Sigmoid colon (tissue), 7 donors: ENCODE measurements around the gene HPGDS. TPM values are rescaled to one million over a fixed set of nuclear protein-coding genes. Genes with fewer than 3 reads are reported as not detected.
"Not testable (repeated sequence)": the region's sequence is repeated elsewhere in the genome, so short reads cannot be mapped to it uniquely, and the experiment has no call there.

Source experiments
- DNase-seq: peaks from one replicate; pipeline ENCODE4 v3.0.0-alpha.2; 2019
- H3K27ac ChIP-seq, 4 donors: fragments of 200-600 bp; sonication (generic); one replicate each; pipeline ENCODE4 v1.5.1; 2016 to 2019; ENCODE audit warnings: mild to moderate bottlenecking in 1 of 4
- H3K27me3 ChIP-seq, 3 donors: fragments of 200-600 bp; sonication (generic); one replicate each; pipeline ENCODE4 v1.5.1; 2019; ENCODE audit warnings: mild to moderate bottlenecking in 1 of 3
- H3K36me3 ChIP-seq, 4 donors: fragments of 200-600 bp; sonication (generic); one replicate each; pipeline ENCODE4 v1.5.1; 2016 to 2019
- H3K4me1 ChIP-seq, 4 donors: fragments of 200-600 bp; sonication (generic); one replicate each; pipeline ENCODE4 v1.5.1; 2017 to 2019
- H3K4me3 ChIP-seq, 4 donors: fragments of 200-600 bp; sonication (generic); one replicate each; pipeline ENCODE4 v1.5.1; 2017 to 2019; ENCODE audit warnings: mild to moderate bottlenecking in 2 of 4, moderate library complexity in 1 of 4
- H3K9me3 ChIP-seq, 4 donors: fragments of 200-600 bp in 3 of 4; sonication (generic) in 3 of 4; one replicate each; pipeline versions ENCODE4 v1.5.1 to v1.6.1; 2013 to 2019
- CTCF ChIP-seq, 4 experiments: fragments of 450-650 bp in 3 of 4; fragments of 200-600 bp in 1 of 4; IDR thresholded peaks; one replicate each; pipeline ENCODE4 v1.5.1; 2016 to 2019; ENCODE audit warnings: antibody characterized with exemption in 4 of 4, mild to moderate bottlenecking in 3 of 4, moderate library complexity in 2 of 4
- EP300 ChIP-seq, 4 donors: sonication (generic); formaldehyde crosslinking; IDR thresholded peaks; one replicate each; pipeline ENCODE4 v1.6.1; 2017; ENCODE audit warnings: antibody characterized with exemption in 4 of 4
- POLR2A ChIP-seq, 2 donors: fragments of 450-650 bp; IDR thresholded peaks; one replicate each; pipeline ENCODE4 v1.6.1; 2016; ENCODE audit warnings: antibody characterized with exemption in 2 of 2, mild to moderate bottlenecking in 2 of 2, moderate library complexity in 2 of 2
- POLR2AphosphoS5 ChIP-seq, 4 donors: sonication (generic); formaldehyde crosslinking; IDR thresholded peaks; one replicate each; pipeline ENCODE4 v1.6.1; 2017; ENCODE audit warnings: antibody characterized with exemption in 4 of 4
- WGBS, 2 donors: extraction: QIAGEN DNeasy Blood & Tissue Kit; methylation state at CpG; one replicate each; pipeline ENCODE4 v1.1.7; 2013; 5-methylcytosine and 5-hydroxymethylcytosine counted together
- intact Hi-C: fragments of 100-400 bp; cut with DNase I; formaldehyde crosslinking; loops from one replicate; pipeline ENCODE4 v1.15.1; 2023
- polyA plus RNA-seq, 3 donors: library from polyadenylated mRNA; stranded (reverse); fragments of 200-250 nt; gene quantifications; one replicate each; pipeline ENCODE4 v1.2.3, GENCODE V29; 2013
- total RNA-seq, 4 donors: library from RNA; depleted of rRNA; stranded (reverse); fragments of >200 nt; gene quantifications; one replicate each; pipeline ENCODE4 v1.1.0, GENCODE V29; 2016
- donor health status: healthy with polysubstance abuse.
- donor health status: Bipolar disorder and iron deficiency.
- donor health status: healthy.

The HPGDS gene
- total and polyA plus RNA-seq, 7 donors: 0.54 to 3.7 (median 2.1) TPM

GRCh38 chr4:94339779-94340178, 2.9 kb downstream of the HPGDS start:
- Histone ChIP-seq H3K36me3 (no peaks in the 10 kb centered on the region), H3K9me3 (no peaks in the 10 kb centered on the region), H3K4me1 (no peaks in the 10 kb centered on the region), H3K27me3 (no peaks in the 10 kb centered on the region), H3K4me3 (no peak overlapping the region), H3K27ac (no peak overlapping the region)
- TF ChIP-seq POLR2AphosphoS5 (IDR thresholded peaks at IDR 0.05): no peak
- no peak for TF ChIP-seq POLR2A (IDR thresholded peaks at IDR 0.05)
- TF ChIP-seq EP300 (IDR thresholded peaks at IDR 0.05): no peak
- no peak for TF ChIP-seq CTCF (IDR thresholded peaks at IDR 0.05)
- WGBS, 2 donors: 77 to 87% methylated on average over 9 of the region's 9 CpGs
- intact Hi-C loops: no loop called here
- no peak for DNase-seq

- DNase-seq: no peak
- intact Hi-C loops: no loop called here
- no peaks in the 10 kb centered on the region for H3K27me3 ChIP-seq
- H3K4me1 ChIP-seq: no peaks in the 10 kb centered on the region
- TF ChIP-seq POLR2AphosphoS5 (IDR thresholded peaks at IDR 0.05): no peak
- no peak for TF ChIP-seq EP300 (IDR thresholded peaks at IDR 0.05)
- TF ChIP-seq POLR2A (IDR thresholded peaks at IDR 0.05): no peak
- TF ChIP-seq CTCF (IDR thresholded peaks at IDR 0.05): no peak
- H3K9me3 ChIP-seq: no peaks in the 10 kb centered on the region
- no peak overlapping the region for H3K4me3 ChIP-seq
- H3K27ac ChIP-seq: no peak overlapping the region
- no peaks in the 10 kb centered on the region for H3K36me3 ChIP-seq
- WGBS, 2 donors: 71 to 81% methylated on average over 4 of the region's 4 CpGs
Observed at GRCh38 chr4:94338681-94339351, 3.8 kb downstream of the HPGDS start.

GRCh38 chr4:94336791-94337190, 5.8 kb downstream of the HPGDS start:
- DNase-seq, H3K4me3 ChIP-seq, H3K27me3 ChIP-seq, H3K27ac ChIP-seq, H3K36me3 ChIP-seq, H3K9me3 ChIP-seq, intact Hi-C loops, H3K4me1 ChIP-seq: not testable (repeated sequence)
- 83 to 85% methylated on average over 5 of the region's 5 CpGs for WGBS, 2 donors

GRCh38 chr4:94336303-94336702, 6.3 kb downstream of the HPGDS start:
- H3K9me3 ChIP-seq: no peaks in the 10 kb centered on the region
- no peak for TF ChIP-seq CTCF (IDR thresholded peaks at IDR 0.05)
- TF ChIP-seq EP300 (IDR thresholded peaks at IDR 0.05): no peak
- no peak for TF ChIP-seq POLR2AphosphoS5 (IDR thresholded peaks at IDR 0.05)
- no peaks in the 10 kb centered on the region for H3K36me3 ChIP-seq
- no peak overlapping the region for H3K27ac ChIP-seq
- DNase-seq: no peak
- no peak overlapping the region for H3K4me3 ChIP-seq
- 82 to 87% methylated on average over 3 of the region's 3 CpGs for WGBS, 2 donors
- intact Hi-C loops: no loop called here
- H3K27me3 ChIP-seq: no peaks in the 10 kb centered on the region
- H3K4me1 ChIP-seq: no peaks in the 10 kb centered on the region

- Histone ChIP-seq H3K36me3 (no peaks in the 10 kb centered on the region), H3K27ac (no peak overlapping the region), H3K9me3 (no peaks in the 10 kb centered on the region), H3K4me1 (no peaks in the 10 kb centered on the region), H3K27me3 (no peaks in the 10 kb centered on the region), H3K4me3 (no peak overlapping the region)
- intact Hi-C loops: no loop called here
- WGBS, 2 donors: 75 to 85% methylated on average over 3 of the region's 3 CpGs
- no peak for TF ChIP-seq EP300 (IDR thresholded peaks at IDR 0.05)
- TF ChIP-seq POLR2A (IDR thresholded peaks at IDR 0.05): no peak
- TF ChIP-seq POLR2AphosphoS5 (IDR thresholded peaks at IDR 0.05): no peak
- TF ChIP-seq CTCF (IDR thresholded peaks at IDR 0.05): no peak
- DNase-seq: no peak
Observed at GRCh38 chr4:94334962-94335361, 7.7 kb downstream of the HPGDS start.
